Endothelial cell of umbilical vein (primary cell): Measurements from ENCODE around the gene TSPAN17. TPM values are rescaled to one million over a fixed set of nuclear protein-coding genes. Genes with fewer than 3 reads are reported as not detected.

Experiments used
- BruUV-seq: library from RNA; stranded (reverse); fragments of 400-500 nt; replicated peaks from 2 replicates; lab custom pipeline; 2021; lab: Mats Ljungman, UMichigan
- CTCF ChIA-PET: fragments of 300-600, 350-600 bp; sonication (Branson Sonifier 250); formaldehyde crosslinking; loops from one replicate; lab custom pipeline; 2021; ENCODE audit warnings: antibody characterized with exemption, inconsistent platforms; lab: Charles Lee
- POLR2A ChIA-PET: fragments of 300-600, 350-600 bp; sonication (Branson Sonifier 250); formaldehyde crosslinking; loops from one replicate; lab custom pipeline; 2021; ENCODE audit warnings: antibody characterized with exemption, inconsistent platforms; lab: Charles Lee
- DNase-seq: peaks from one replicate; pipeline ENCODE4 v3.0.0-alpha.2; 2011; ENCODE audit warnings: low read depth, low spot score
- FAIRE-seq: peaks from 2 replicates; lab custom pipeline; 2011; peaks lifted over from hg19 to GRCh38; lab: Jason Lieb, UNC
- H2AFZ ChIP-seq: 2 replicates; pipeline ENCODE4 v1.6.0; 2012; ENCODE audit warnings: low read depth, low read length, control low read depth, inconsistent platforms
- H3K27ac ChIP-seq: 2 replicates; pipeline ENCODE4 v1.5.1; 2011; ENCODE audit warnings: low read depth, mild to moderate bottlenecking, control low read depth, low read length, moderate library complexity; ENCODE audit not compliant: insufficient read depth
- H3K27me3 ChIP-seq, 2 experiments: 2 replicates each; pipeline versions ENCODE4 v1.6.0 to v1.6.1; 2011; ENCODE audit warnings: low read length in 2 of 2, mixed read lengths in 1 of 2; ENCODE audit not compliant: control insufficient read depth in 2 of 2, insufficient read depth in 2 of 2
- H3K36me3 ChIP-seq, 2 experiments: 2 replicates in 1 of 2; 3 replicates in 1 of 2; pipeline ENCODE4 v1.5.1; 2011; ENCODE audit warnings: low read length in 2 of 2, mild to moderate bottlenecking in 1 of 2, moderate library complexity in 1 of 2; ENCODE audit not compliant: control insufficient read depth in 2 of 2, insufficient read depth in 2 of 2; ENCODE audit errors: extremely low read depth in 1 of 2
- H3K4me1 ChIP-seq: 3 replicates; pipeline ENCODE4 v1.5.1; 2011; ENCODE audit warnings: mild to moderate bottlenecking, low read length; ENCODE audit not compliant: control insufficient read depth, insufficient read depth; ENCODE audit errors: extremely low read depth
- H3K4me2 ChIP-seq: 2 replicates; pipeline ENCODE4 v1.6.1; 2011; ENCODE audit warnings: low read length, control low read depth, mixed read lengths; ENCODE audit not compliant: insufficient read depth
- H3K4me3 ChIP-seq, 3 experiments: fragments of 200-600 bp in 1 of 3; sonication (generic), shearing (Covaris generic) in 1 of 3; replicated peaks in 1 of 3; 2 replicates each; pipeline ENCODE4 v1.5.1; 2011 to 2016; ENCODE audit warnings: control low read depth in 3 of 3, low read length in 3 of 3, mild to moderate bottlenecking in 2 of 3, inconsistent platforms in 1 of 3, low read depth in 1 of 3, moderate library complexity in 1 of 3; ENCODE audit not compliant: insufficient read depth in 1 of 3
- H3K79me2 ChIP-seq: 2 replicates; pipeline ENCODE4 v1.6.0; 2012; ENCODE audit warnings: low read length, inconsistent platforms; ENCODE audit not compliant: control insufficient read depth, insufficient read depth
- H3K9ac ChIP-seq: replicated peaks from 2 replicates; pipeline ENCODE3; 2011; ENCODE audit warnings: low read length, control low read depth; ENCODE audit not compliant: insufficient read depth; ENCODE audit errors: extremely low read depth
- H3K9me1 ChIP-seq: replicated peaks from 3 replicates; pipeline ENCODE4 v1.6.0; 2011; ENCODE audit warnings: mild to moderate bottlenecking, low read length; ENCODE audit not compliant: control insufficient read depth, insufficient read depth; ENCODE audit errors: extremely low read depth
- H3K9me3 ChIP-seq: replicated peaks from 2 replicates; pipeline ENCODE4 v1.5.1; 2012; ENCODE audit warnings: low read length, inconsistent platforms; ENCODE audit not compliant: control insufficient read depth, insufficient read depth
- H4K20me1 ChIP-seq: replicated peaks from 2 replicates; pipeline ENCODE3; 2011; ENCODE audit warnings: mild to moderate bottlenecking, low read length; ENCODE audit not compliant: control insufficient read depth, insufficient read depth; ENCODE audit errors: extremely low read depth
- CTCF ChIP-seq, 2 donors: IDR thresholded peaks; 1 replicate in 1 of 2; 2 replicates in 1 of 2; pipeline ENCODE4 v1.5.1; 2011; ENCODE audit warnings: low read length in 2 of 2, mild to moderate bottlenecking in 2 of 2, moderate library complexity in 2 of 2, control low read depth in 1 of 2, inconsistent platforms in 1 of 2, low read depth in 1 of 2; ENCODE audit not compliant: insufficient read depth in 1 of 2; ENCODE audit errors: extremely low read depth in 1 of 2
- EZH2 ChIP-seq: IDR thresholded peaks from 2 replicates; pipeline ENCODE4 v1.6.1; 2012; ENCODE audit warnings: borderline replicate concordance, low read depth, mild to moderate bottlenecking, moderate library complexity, low read length, inconsistent platforms; ENCODE audit not compliant: severe bottlenecking
- FOS ChIP-seq: IDR thresholded peaks from 2 replicates; pipeline ENCODE4 v1.6.1; 2011; ENCODE audit warnings: mild to moderate bottlenecking, low read length, moderate library complexity, borderline replicate concordance; ENCODE audit not compliant: insufficient read depth
- GATA2 ChIP-seq: IDR thresholded peaks from 2 replicates; pipeline ENCODE4 v1.7.0; 2011; ENCODE audit warnings: low read depth, mild to moderate bottlenecking, moderate library complexity, mixed read lengths, low read length; ENCODE audit not compliant: insufficient read length, insufficient read depth
- JUN ChIP-seq: IDR thresholded peaks from 2 replicates; pipeline ENCODE4 v1.6.1; 2011; ENCODE audit warnings: borderline replicate concordance, low read depth; ENCODE audit not compliant: insufficient read length, insufficient read depth
- MYC ChIP-seq: IDR thresholded peaks from one replicate; pipeline ENCODE4 v1.6.1; 2011; ENCODE audit warnings: mild to moderate bottlenecking, low read depth, low read length
- POLR2A ChIP-seq: IDR thresholded peaks from 2 replicates; pipeline ENCODE4 v1.6.1; 2012; ENCODE audit warnings: low read depth, mild to moderate bottlenecking, control low read depth, low read length
- POLR2AphosphoS5 ChIP-seq: IDR thresholded peaks from 2 replicates; pipeline ENCODE4 v1.6.1; 2012; ENCODE audit warnings: low read depth, mild to moderate bottlenecking, control low read depth, low read length, moderate library complexity; ENCODE audit not compliant: insufficient read depth
- dilution Hi-C: fragments of 300-500 bp; cut with MboI; formaldehyde crosslinking; loops from one replicate; pipeline ENCODE4 v1.15.0; 2019; ENCODE audit warnings: low sequenced_read_pairs; ENCODE audit not compliant: extremely low pct_ligation_motif_present
- intact Hi-C: fragments of 100-400 bp; cut with micrococcal nuclease; formaldehyde crosslinking; loops from one replicate; pipeline ENCODE4 v1.10.0; 2022
- polyA plus RNA-seq, 4 experiments: library from polyadenylated mRNA; depleted of rRNA in 3 of 4; stranded (reverse) in 3 of 4; unstranded in 1 of 4; fragments of >200 nt; gene quantifications; 2 replicates each; pipeline versions ENCODE4 v1.2.1 to v1.2.3, GENCODE V29; 2011 to 2012; ENCODE audit warnings: missing spikeins in 1 of 4
- total RNA-seq: library from RNA; stranded (reverse); gene quantifications from 2 replicates; pipeline ENCODE4 v1.2.3, GENCODE V29; 2021
- TF ChIP-seq, protein P1 (sequence below): IDR thresholded peaks from 2 replicates; pipeline ENCODE4 v1.6.1; 2011; ENCODE audit not compliant: insufficient read depth, insufficient read length

Gene TSPAN17
- total and polyA plus RNA-seq, 2 donors (not counting 3 experiments of a cell fraction or from before 2014, with no cell fraction given) = 55.9 to 73.3 TPM

DNA sequence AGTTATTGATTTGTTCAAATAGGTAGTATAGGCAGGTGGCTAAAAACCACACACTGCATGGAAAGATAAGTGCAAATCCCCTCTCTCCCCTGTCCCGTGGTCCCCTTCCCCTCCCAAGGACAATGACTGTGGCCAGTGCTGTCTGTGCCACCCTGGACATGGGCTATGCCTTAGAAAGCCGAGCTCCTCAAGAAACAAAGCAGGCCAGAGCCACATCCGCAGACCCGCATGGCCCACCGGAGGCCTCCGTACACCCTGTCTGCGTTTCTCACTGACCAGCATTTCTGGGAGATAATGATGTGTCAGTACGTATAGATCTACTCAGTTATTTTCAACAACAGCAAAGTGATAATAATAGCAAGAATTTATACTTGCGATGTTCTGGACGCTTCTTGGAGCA, 16.3 kb downstream of the TSPAN17 start:
- Histone ChIP-seq H3K36me3 (no peaks in the 10 kb centered on the region), H4K20me1 (no peaks in the 10 kb centered on the region), H3K4me1 (no peaks in the 10 kb centered on the region), H3K79me2 (no peaks in the 10 kb centered on the region), H3K4me2 (no peak overlapping the region), H3K9me1 (no peaks in the 10 kb centered on the region), H3K4me3 (no peak overlapping the region), H2AFZ (no peak overlapping the region), H3K27me3 (peaks cover 0 to 14% of the 10 kb centered on the region in 2 experiments), H3K9me3 (no peaks in the 10 kb centered on the region), H3K27ac (no peak overlapping the region), H3K9ac (no peak overlapping the region)
- no peak for DNase-seq
- no TSS peak for BruUV-seq
- dilution Hi-C loops = no loop called here
- intact Hi-C loops = loop anchor here (10.0 kb wide), 1 partner anchor 221 kb away; no protein-coding TSS in a partner anchor
- no peak for FAIRE-seq
- ChIA-PET CTCF (interaction anchor here (1.8 kb wide), 1 partner anchor 448 kb away, joined by 5 read pairs; no protein-coding TSS in a partner anchor), POLR2A (no interaction called here)
- TF ChIP-seq MYC (no peak), CTCF (IDR thresholded peaks at IDR 0.05; ENCODE audit: extremely low read depth in 1 of 2, insufficient read depth in 1 of 2, low read depth in 1 of 2, low read length in 2 of 2) (no peak), FOS (no peak), POLR2AphosphoS5 (no peak)
- TF ChIP-seq, protein P1, sequence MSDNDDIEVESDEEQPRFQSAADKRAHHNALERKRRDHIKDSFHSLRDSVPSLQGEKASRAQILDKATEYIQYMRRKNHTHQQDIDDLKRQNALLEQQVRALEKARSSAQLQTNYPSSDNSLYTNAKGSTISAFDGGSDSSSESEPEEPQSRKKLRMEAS = no peak

- H4K20me1 ChIP-seq = no peaks in the 10 kb centered on the region
- H3K4me2 ChIP-seq = no peak overlapping the region
- H3K9me3 ChIP-seq = no peaks in the 10 kb centered on the region
- FAIRE-seq = no peak
- TF ChIP-seq GATA2 = no peak
- TF ChIP-seq POLR2A = no peak
- no peak for TF ChIP-seq JUN
- TF ChIP-seq, protein P1 = no peak
- no peak for TF ChIP-seq MYC
- TF ChIP-seq EZH2 = no peak
- no peak for TF ChIP-seq POLR2AphosphoS5
- no peak for TF ChIP-seq CTCF (IDR thresholded peaks at IDR 0.05; ENCODE audit: extremely low read depth in 1 of 2, insufficient read depth in 1 of 2, low read depth in 1 of 2, low read length in 2 of 2)
- TF ChIP-seq FOS = no peak
- no peak overlapping the region for H2AFZ ChIP-seq
- no peak overlapping the region for H3K9ac ChIP-seq
- dilution Hi-C loops = no loop called here
- ChIA-PET POLR2A (no interaction called here), CTCF (no interaction called here)
- intact Hi-C loops = loop anchor here (10.0 kb wide), 1 partner anchor 220 kb away; no protein-coding TSS in a partner anchor
- DNase-seq = no peak
- no peak overlapping the region for H3K4me3 ChIP-seq
- peaks cover 7 to 18% of the 10 kb centered on the region in 2 experiments for H3K27me3 ChIP-seq
- no peaks in the 10 kb centered on the region for H3K9me1 ChIP-seq
- no peaks in the 10 kb centered on the region for H3K79me2 ChIP-seq
- H3K4me1 ChIP-seq = no peaks in the 10 kb centered on the region
- BruUV-seq = no TSS peak
- H3K36me3 ChIP-seq = no peaks in the 10 kb centered on the region
- no peak overlapping the region for H3K27ac ChIP-seq
These were observed 17.2 kb downstream of the TSPAN17 start for GRCh38 chr5:176664479-176664878.
